ENCODE measurements around the gene FAM124A. TPM values are rescaled to one million over a fixed set of nuclear protein-coding genes. Genes with fewer than 3 reads are reported as not detected.
A peak's percentile ranks its signal among the peaks of the same experiment; 100 is the strongest.

The FAM124A gene
- total and polyA plus RNA-seq, 2 of the 8 experiments (the other 6 are each of a cell fraction or from before 2014, with no cell fraction given) = 40.7 to 49.9 TPM

DNA sequence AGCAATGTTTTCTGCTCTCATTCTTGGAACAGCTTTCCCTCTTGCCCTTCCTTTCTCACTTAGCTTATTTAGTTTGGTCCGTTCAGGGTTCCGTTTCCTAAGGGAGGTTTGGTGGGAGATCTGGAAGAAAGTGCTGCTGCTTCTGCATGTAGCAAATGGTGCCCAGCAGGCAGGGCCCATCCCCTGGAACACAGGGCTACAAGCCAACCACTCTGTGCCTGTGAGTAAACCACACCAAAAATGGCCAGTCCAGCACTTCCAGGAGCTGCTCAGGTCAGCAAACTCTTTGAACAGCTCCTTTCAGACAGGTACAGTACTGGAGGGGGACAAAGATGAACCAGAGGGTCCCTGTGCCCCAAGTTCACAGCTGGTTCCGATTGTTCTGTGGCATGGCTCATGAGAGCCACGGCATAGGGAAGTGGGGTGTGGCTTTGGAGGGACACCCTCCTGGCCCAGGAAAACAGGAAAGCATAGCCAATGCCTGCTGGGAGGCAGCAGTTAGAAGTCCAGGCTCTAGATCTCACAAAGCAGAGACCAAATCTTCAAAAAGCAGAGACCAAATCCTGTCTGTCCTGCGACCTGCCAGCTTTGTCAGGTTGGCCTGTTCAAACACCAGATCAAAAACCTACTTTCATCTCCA, 39.5 kb downstream of the FAM124A start:
- Histone ChIP-seq H3K9ac (replicated peaks in 1 of 4; ENCODE audit: extremely low read depth in 1 of 4, low read depth in 3 of 4, low read length in 3 of 4) (no peak overlapping the region), H4K5ac (ENCODE audit: insufficient read length, low read depth, low read length) (no peak overlapping the region), H3K36me3 (ENCODE audit: control insufficient read depth in 2 of 4, insufficient read depth in 4 of 4, low read length in 3 of 4) (peaks cover 9 to 62% (median 30%) of the 10 kb centered on the region in 4 experiments), H3K27ac (ENCODE audit: low read depth, low read length) (no peak overlapping the region), H3K4ac (replicated peaks; ENCODE audit: insufficient read length, low read depth, low read length) (peak overlapping the region; percentile 39), H2BK5ac (ENCODE audit: low read depth, low read length) (peak overlapping the region; percentile 29; the same call in 1 of the 2 replicates), H3K23me2 (ENCODE audit: low read depth, low read length) (no peaks in the 10 kb centered on the region), H3K18ac (ENCODE audit: extremely low read depth, low read length) (peak overlapping the region; percentile 38; the same call in 1 of the 2 replicates), H3K4me1 (replicated peaks in 1 of 4; ENCODE audit: control insufficient read depth in 3 of 4, insufficient read depth in 4 of 4, low read length in 3 of 4) (peaks cover 5 to 22% (median 14%) of the 10 kb centered on the region in 4 experiments; a peak in 6 of 7 replicates), H3K56ac (replicated peaks; ENCODE audit: insufficient read length, low read depth, low read length) (no peak overlapping the region), H2BK12ac (ENCODE audit: low read depth, low read length) (no peak overlapping the region), H3K4me2 (ENCODE audit: insufficient read depth in 1 of 2, low read depth in 2 of 2, low read length in 2 of 2) (no peak overlapping the region; a peak in 1 of 4 replicates), H3K79me1 (ENCODE audit: low read depth, low read length) (peaks cover 31% of the 10 kb centered on the region), H2AFZ (ENCODE audit: low read length) (no peak overlapping the region), H2AK5ac (ENCODE audit: low read depth, low read length) (no peak overlapping the region), H4K91ac (replicated peaks; ENCODE audit: insufficient read length, low read length) (no peak overlapping the region), H4K20me1 (replicated peaks in 1 of 2; ENCODE audit: control insufficient read depth in 1 of 2, insufficient read depth in 2 of 2, low read length in 2 of 2) (peaks cover 0 to 10% of the 10 kb centered on the region in 2 experiments), H3K4me3 (ENCODE audit: extremely low read depth in 1 of 4, insufficient read depth in 2 of 4, low read depth in 3 of 4, low read length in 4 of 4) (no peak overlapping the region), H2BK15ac (ENCODE audit: low read length) (no peak overlapping the region), H3K23ac (ENCODE audit: insufficient read length) (no peak overlapping the region), H4K8ac (ENCODE audit: extremely low read depth, insufficient read depth, low read length) (no peak overlapping the region), H3K14ac (ENCODE audit: insufficient read length) (no peak overlapping the region), H3K27me3 (replicated peaks in 1 of 4; ENCODE audit: control insufficient read depth in 3 of 4, extremely low read depth in 1 of 4, insufficient read depth in 3 of 4, low read length in 3 of 4) (no peaks in the 10 kb centered on the region), H2BK120ac (replicated peaks; ENCODE audit: low read depth, low read length) (no peak overlapping the region), H3K9me3 (ENCODE audit: insufficient read depth in 2 of 2, low read depth in 1 of 2, low read length in 1 of 2) (no peaks in the 10 kb centered on the region), H2BK20ac (ENCODE audit: low read length) (no peak overlapping the region; the same call in 1 of the 2 replicates), H3K79me2 (ENCODE audit: control insufficient read depth in 1 of 2, insufficient read depth in 2 of 2, low read length in 2 of 2) (peaks cover 0 to 45% of the 10 kb centered on the region in 2 experiments)
- ChIA-PET CTCF (ENCODE audit: partially characterized antibody) (interaction anchor here (0.8 to 10.6 kb wide), 12 partner anchors 10 to 138 kb away, joined by 3 to 93 read pairs (median 4); partner anchors contain the start of gene FAM124A), POLR2A (ENCODE audit: partially characterized antibody) (interaction anchor here (0.9 to 4.0 kb wide), 8 partner anchors 9 to 83 kb away, joined by 3 to 12 read pairs (median 3); no protein-coding TSS in a partner anchor)
- FAIRE-seq = no peak
- peak in 1 of 2 experiments; percentile 43 for DNase-seq (ENCODE audit: low read depth in 1 of 2, low spot score in 2 of 2)
- WGBS, 2 experiments (ENCODE audit: extremely low coverage in 1 of 2, insufficient coverage in 1 of 2, insufficient read length in 1 of 2, insufficient replicate concordance in 2 of 2, low coverage in 1 of 2, low lambda C conversion rate in 2 of 2, missing lambda C conversion rate in 1 of 2) = 90% methylated on average over 5 of the region's 5 CpGs; no CpG with 5 or more reads in 1 of the 2 experiments
- TF ChIP-seq TCF12 (IDR thresholded peaks at IDR 0.05; ENCODE audit: low read depth, low read length) (no peak), EP300 (IDR thresholded peaks at IDR 0.05; ENCODE audit: borderline replicate concordance in 1 of 2, low read depth in 2 of 2, low read length in 2 of 2) (no peak), GABPA (IDR thresholded peaks at IDR 0.05; ENCODE audit: borderline replicate concordance, insufficient read depth, low read length) (no peak), SAP30 (IDR thresholded peaks at IDR 0.05; ENCODE audit: insufficient read depth, insufficient replicate concordance, low read length) (no peak), MAFK (IDR thresholded peaks at IDR 0.05; ENCODE audit: low read depth, low read length) (no peak), SRF (IDR thresholded peaks at IDR 0.05; ENCODE audit: low read depth, low read length) (no peak), RAD21 (IDR thresholded peaks at IDR 0.05 in 1 of 2, conservative IDR thresholded peaks at IDR 0.05 in 1 of 2; ENCODE audit: low read depth in 2 of 2, low read length in 2 of 2) (no peak)
- TF ChIP-seq, protein P1, sequence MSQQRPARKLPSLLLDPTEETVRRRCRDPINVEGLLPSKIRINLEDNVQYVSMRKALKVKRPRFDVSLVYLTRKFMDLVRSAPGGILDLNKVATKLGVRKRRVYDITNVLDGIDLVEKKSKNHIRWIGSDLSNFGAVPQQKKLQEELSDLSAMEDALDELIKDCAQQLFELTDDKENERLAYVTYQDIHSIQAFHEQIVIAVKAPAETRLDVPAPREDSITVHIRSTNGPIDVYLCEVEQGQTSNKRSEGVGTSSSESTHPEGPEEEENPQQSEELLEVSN (IDR thresholded peaks at IDR 0.05) = no peak

Data from H1 (cell line).